GM19372 (cell line): ENCODE measurements around the gene TTC31.

Experiments used
- ATAC-seq: cut with Tn5 transposase; IDR thresholded peaks from one replicate; pipeline ENCODE4 v1.9.1; 2021; ENCODE audit warnings: mild to moderate bottlenecking, low read depth, moderate library complexity; ENCODE audit not compliant: unreplicated experiment

The TTC31 gene

GRCh38 chr2:74524955-74525716, 42.3 kb downstream of the TTC31 start:
- ATAC-seq, result no peak

GRCh38 chr2:74525717-74526648, 43.1 kb downstream of the TTC31 start, which contains the start of gene DQX1:
Gene DQX1 (minus strand): TSS chr2:74526231. CDS start chr2:74525729, 502 bp downstream.
- ATAC-seq, result no peak

GRCh38 chr2:74526649-74527230, 43.9 kb downstream of the TTC31 start:
- no peak for ATAC-seq

- ATAC-seq, result no peak
These were observed 44.9 kb downstream of the TTC31 start for GRCh38 chr2:74527741-74528140.

- ATAC-seq, result peak; percentile 0
These were observed 45.9 kb downstream of the TTC31 start for GRCh38 chr2:74528600-74529356.

- peak; percentile 80 for ATAC-seq
These were observed 46.7 kb downstream of the TTC31 start, which contains the start of the genes AUP1 and HTRA2 for GRCh38 chr2:74529357-74530238. Gene AUP1 (minus strand): TSS chr2:74529706. CDS start chr2:74529629, 77 bp downstream. Gene HTRA2 (plus strand): TSS chr2:74529933. CDS start chr2:74530007, 74 bp downstream.

- peak; percentile 28 for ATAC-seq
These were observed 47.6 kb downstream of the TTC31 start for GRCh38 chr2:74530239-74531187.

GRCh38 chr2:74531666-74532065, 48.8 kb downstream of the TTC31 start:
- no peak for ATAC-seq

- no peak for ATAC-seq
These were observed 49.3 kb downstream of the TTC31 start for GRCh38 chr2:74532222-74532621.

GRCh38 chr2:74533464-74533863, 50.6 kb downstream of the TTC31 start:
- ATAC-seq, result no peak

GRCh38 chr2:74534411-74534810, 51.5 kb downstream of the TTC31 start:
- ATAC-seq, result no peak

- ATAC-seq, result no peak
These were observed 52.6 kb downstream of the TTC31 start for GRCh38 chr2:74535440-74535965.

GRCh38 chr2:74536166-74536950, 53.5 kb downstream of the TTC31 start:
- no peak for ATAC-seq

- ATAC-seq, result no peak
These were observed 54.3 kb downstream of the TTC31 start for GRCh38 chr2:74537140-74537539.

- no peak for ATAC-seq
These were observed 56.0 kb downstream of the TTC31 start for GRCh38 chr2:74538881-74539339.

- ATAC-seq, result no peak
These were observed 57.4 kb downstream of the TTC31 start for GRCh38 chr2:74540291-74540690.

GRCh38 chr2:74542978-74543377, 60.1 kb downstream of the TTC31 start:
- ATAC-seq, result no peak
